ENCODE results near the gene DCUN1D5. TPM values are rescaled to one million over a fixed set of nuclear protein-coding genes. Genes with fewer than 3 reads are reported as not detected.

The DCUN1D5 gene
- 33.5 TPM for polyA plus RNA-seq (ENCODE audit: insufficient read length)

DNA sequence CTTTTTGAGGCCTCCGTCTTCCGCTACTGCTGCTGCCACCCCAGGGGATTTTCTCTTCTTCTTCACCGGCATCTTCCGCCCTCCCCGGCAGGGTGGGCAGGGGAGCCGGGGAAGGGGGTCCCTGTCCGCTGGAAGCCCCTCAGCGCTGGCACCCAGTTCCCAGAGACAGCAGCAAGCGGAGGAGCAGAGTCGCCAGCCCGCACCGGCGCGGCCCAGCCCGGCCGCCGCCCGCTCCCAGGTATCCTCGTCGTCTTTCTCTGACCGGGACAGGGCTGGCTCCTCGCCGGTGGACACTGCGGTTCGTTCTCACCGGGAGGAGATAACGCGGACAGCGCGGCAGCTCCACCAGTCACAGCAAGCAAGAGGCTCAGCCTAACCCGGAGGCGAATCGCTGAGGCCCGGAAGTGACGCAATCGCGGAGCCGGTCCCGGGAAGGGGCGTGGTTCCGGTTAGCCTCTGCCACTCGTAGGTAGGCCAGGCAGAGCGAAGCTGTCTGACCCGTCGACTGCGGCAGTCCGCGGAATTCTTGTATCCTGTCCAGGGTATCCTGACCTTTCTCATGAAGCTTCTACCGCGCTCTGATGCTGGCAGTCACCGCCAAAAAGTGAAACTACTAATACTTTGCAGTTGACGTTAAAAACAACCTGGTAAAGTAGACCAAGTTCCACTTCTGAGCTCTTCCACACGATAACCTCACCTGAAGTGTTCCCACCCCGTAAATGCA is at the start of gene DCUN1D5:
Gene DCUN1D5 (minus strand): TSS at position 360 of the 724 bp plus-strand sequence. CDS start 288 bp downstream, at position 72.
- peak; percentile 95 for DNase-seq

DNA sequence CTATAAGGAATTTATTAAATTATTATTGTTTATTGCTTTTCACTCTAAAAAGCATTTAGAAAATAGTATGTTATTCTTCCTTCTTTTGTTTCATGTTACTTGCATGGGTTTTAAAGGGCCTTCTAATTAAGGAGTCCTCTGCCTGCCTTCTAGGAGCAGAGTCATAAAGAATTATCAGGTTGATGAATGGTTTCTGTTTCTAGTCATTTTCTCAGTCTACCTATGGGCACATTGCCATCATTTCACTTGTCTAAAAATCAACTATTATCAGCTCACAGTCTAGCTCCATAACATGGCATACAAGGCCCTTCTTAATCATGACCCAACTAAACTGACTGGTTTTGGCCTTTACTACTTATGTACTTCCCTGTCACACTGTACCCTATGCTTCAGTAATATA is 33.5 kb upstream of the DCUN1D5 start:
- DNase-seq = no peak

DNA sequence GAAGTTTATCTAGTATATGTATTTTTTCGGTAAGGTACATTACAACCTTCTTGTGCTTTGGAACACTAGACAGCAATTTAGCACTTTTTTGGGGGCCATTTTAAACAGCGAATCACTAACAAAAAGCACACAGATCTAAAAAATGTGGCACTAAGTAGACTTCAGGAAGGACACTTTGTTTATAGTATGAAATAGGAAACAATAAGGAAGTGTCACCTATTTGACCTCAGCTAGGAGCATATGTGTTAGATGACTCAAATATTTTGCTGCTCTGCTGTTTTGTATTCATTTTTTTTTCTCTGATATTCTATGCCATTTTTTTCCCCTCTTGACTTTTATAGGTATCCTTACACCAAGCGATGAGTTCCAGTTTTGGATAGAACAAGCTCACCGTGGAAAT is 22.9 kb upstream of the DCUN1D5 start:
- DNase-seq = no peak

DNA sequence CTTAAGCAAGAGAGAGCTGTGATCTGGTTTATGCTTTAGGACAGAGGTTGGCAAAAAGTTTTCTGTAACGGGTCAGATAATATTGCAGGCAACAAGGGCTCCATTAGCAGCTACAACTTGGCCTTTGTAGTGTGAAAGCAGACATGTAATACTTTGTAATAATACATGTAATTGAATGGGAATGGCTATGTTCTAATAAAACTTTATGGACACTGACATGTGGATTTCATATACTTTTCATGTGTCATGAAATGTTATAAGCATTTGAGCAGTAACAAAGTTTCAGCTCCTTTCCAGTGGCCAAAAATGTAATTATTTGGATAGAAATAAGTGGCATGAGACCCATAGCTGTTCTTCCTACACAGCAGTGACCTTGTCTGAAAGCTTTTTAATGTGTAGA is 20.4 kb upstream of the DCUN1D5 start:
- DNase-seq = no peak

DNA sequence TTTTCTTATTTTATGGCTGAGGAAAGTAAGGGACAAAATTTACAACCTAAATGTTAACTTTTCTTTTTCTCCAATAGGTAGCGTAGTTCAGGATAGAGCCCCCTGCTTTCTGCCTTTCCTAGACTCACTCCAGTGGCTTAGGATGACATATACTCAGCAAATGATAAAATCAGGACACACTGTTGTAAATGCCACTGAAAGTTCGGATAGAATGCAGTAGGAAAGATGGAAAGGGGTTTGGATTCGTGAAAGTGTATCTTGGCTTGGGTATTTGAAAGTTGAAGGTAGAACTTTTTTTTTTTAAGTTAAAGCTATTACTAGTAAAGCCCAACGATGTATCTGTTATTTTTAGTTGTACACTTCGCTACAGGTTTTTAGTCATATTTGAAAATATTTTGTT is 19.4 kb upstream of the DCUN1D5 start:
- no peak for DNase-seq

DNA sequence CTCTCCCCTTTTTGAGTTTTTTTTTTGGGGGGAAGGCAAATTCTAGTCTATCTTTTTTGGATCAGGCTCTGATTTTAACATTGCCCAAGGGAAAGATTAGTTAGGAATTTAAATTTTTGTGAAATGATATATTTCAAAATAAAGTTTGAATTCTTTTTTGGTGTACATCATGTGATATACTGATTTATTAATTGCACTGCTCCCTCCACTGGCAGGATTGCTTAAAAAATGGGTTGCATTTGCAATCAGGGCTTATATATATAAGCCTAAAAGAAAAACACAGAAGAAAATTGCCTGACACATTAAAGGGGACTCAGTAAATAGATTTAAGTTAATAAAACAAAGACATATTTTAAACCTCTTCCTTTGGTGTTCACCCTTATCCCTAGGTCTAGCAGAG is 18.4 kb upstream of the DCUN1D5 start:
- DNase-seq = peak; percentile 4

DNA sequence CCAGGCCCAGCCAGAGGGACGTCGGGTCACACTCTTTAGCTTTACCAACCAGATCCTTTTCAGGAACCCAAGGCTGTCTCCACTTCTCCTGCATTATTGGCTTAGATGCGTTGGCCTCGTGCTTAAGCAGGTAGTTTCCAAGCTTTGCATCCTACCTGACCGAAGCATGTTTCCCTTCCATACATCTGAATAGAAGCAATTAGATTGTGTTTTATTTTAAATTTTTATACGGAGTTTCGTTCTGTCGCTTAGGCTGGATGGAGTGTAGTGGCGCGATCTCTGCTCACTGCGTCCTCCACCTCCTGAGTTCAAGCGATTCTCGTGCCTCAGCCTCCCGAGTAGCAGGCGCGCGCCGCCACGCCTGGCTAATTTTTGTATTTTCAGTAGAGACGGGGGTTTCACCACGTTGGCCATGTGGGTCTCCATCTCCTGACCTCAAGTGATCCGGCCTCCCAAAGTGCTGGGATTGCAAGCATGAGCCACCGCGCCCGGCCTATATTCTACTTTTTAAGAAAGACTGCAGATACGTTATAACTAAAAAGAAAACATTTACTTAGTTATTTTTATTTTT is 17.9 kb upstream of the DCUN1D5 start:
- peak; percentile 6 for DNase-seq

DNA sequence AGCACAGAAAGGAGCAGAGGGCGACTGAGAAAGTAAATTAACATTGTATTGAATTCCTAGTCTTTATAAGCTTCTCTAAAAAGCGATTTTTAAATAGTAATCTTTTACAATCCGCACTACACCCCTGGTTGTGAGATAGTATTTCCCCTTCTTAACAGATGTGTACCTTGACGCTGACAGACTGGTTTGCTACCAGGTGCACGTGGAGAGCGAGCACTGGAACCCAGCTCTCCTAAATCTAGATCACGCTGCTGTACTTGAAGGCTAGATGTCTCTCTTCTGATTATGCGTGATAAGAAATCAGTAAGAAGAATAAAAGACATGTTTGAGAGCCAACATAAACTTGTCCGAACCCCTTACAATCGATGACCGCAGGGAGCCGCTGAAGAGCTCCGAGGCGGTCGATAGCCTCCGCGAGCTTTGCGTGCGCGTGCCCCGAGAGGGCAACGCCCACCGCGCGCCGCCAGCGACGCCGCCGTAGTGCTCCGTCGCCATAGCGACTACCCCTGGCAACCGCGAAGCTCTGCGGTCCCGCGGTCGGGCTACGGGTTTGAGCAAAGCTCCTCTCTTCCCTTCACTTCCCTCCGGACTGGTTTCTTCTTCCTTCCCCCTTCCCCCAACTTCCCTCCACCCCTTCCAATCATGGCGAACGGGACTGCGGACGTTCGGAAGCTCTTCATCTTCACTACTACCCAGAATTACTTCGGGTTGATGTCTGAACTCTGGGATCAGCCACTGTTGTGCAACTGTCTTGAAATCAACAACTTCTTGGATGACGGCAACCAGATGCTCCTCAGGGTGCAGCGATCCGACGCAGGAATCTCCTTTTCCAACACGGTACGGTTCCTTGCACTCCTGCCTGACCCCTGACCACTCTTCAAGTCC is 17.2 kb upstream of the DCUN1D5 start, which contains the start of gene DYNC2H1:
Gene DYNC2H1 (plus strand): TSS at position 494 of the 885 bp plus-strand sequence. CDS start 149 bp downstream, at position 643.
- DNase-seq = peak; percentile 97

DNA sequence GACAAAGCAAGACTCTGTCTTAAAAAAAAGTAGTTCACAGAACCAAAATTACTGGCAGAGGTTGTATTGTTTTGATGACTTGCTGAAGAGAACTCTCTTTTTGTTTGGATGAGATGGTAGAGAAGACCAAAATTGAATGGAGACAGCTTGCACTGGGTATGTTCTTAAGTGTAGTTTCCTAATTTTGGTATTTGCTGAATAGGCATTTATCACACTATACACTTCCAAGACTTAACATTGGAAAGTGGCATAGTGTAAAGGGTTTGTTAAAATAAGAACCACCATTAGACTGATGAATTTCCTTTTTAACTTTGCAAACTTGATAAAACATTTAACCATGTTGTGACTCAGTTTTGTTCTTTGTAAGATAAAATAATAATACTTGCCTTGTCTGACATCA is 5.3 kb upstream of the DCUN1D5 start:
- DNase-seq = no peak

DNA sequence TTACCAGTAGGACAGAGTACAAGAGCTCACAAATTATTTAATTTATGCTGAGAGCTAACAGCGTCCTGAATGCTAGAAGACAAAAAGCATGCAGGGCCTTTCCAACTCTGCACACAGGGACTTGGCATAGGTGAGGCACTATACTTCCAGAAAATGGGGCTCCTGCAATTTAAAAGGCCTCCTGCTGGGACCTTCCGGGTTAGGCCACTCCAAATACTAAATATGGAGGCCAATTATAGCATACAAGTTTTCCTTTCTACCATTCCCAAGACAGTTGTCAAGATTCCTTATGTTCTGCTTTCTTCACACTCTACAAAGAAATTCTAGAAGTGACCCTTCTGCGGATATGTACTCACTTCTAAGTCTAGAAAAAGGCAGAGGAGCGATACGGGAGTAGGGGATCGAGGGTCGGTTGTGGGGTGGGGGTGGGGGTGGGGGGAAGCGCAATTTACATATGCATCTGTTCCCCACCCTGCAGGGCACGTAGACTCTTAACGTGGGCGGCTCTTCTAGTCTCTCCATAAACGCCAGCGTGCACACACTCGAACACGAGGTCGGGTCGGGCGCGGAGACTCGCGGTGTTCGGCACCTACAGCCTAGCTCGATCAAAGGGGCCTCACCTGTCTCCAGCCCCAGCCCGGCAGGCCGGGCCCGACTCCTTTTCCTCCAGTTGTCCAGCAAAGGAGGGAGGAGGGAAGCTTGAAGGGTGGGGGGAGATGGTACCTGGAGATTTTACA is 728 bp downstream of the DCUN1D5 start:
- DNase-seq = peak; percentile 9

DNA sequence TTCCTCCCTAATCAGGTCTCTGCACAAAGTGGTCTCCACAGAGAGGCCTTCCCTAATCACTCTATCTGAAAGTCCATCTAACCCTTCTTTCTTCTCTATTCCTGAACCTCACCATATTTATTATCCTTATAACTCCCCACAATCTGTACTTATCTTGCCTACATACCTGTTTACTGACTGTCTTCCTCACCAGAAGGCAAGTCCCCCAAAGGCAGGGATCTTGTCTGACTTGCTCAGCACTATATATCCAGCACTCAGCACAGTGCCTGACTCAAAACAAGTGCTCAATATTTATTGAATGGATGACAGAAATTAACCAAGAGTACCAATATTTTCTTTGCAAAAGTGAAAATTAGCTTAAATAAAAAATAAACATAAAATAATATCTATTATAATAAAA is 5.5 kb downstream of the DCUN1D5 start:
- no peak for DNase-seq

DNA sequence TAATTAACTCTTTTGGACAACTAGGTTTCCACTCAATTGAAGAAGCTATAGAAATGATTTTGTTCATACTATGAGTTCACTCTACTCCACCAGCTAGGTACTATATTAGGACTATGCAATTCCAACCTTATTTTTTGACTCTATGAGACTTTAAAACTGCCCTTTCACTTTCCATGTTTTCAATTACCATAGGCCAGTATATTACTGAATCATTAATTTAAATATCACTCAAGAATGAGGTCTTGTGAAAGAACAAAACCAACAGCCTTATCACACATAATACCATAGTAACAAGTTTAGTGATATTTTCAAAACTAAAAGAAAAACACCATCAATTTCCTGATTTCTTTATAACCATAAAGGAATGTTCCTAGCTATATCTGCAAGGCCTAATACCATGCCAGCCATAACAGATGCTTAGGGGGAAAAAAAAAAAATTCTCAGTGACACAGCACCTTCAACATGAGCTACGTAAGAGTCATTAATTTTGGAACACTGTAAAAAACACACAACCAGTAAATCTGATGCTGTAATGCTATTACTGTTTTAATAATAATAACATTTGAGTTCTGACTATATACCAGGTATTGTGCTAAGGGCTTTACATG is 6.1 kb downstream of the DCUN1D5 start:
- no peak for DNase-seq

DNA sequence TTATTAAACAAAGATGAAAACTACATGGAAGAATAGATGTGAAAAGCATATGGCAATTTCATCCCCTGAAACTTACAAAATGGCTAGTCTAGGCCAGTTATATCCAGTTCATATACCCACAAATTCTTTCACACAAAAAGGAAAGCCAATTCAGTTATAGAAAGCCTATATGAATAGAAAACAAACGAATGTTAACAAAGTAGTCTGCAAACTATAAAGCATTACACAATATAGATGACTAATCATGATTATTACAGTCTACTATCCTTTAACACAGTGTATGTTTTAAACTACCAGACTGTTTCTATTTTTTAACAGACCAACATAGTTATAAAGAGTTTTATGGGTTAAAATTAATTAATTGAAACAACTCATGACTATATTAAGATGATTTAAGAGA is 12.1 kb downstream of the DCUN1D5 start:
- no peak for DNase-seq

DNA sequence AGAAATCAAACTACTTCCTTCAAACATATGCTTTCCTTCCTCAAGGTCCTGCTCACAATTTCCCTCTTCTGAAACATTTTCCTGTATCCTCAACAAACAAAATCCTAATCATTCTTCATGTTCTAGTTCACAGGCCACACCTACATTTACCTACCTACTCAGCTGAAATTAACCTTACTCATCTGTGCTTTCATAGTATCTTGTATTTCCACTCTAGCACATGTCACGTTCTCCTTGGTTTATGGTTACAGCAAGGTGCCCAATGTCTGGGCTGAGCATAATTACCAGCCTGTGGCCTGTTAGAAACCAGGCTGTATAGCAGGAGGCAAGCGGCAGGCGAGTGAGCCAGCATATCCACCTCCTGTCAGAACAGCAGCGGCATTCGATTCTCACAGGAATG is 13.2 kb downstream of the DCUN1D5 start:
- no peak for DNase-seq

DNA sequence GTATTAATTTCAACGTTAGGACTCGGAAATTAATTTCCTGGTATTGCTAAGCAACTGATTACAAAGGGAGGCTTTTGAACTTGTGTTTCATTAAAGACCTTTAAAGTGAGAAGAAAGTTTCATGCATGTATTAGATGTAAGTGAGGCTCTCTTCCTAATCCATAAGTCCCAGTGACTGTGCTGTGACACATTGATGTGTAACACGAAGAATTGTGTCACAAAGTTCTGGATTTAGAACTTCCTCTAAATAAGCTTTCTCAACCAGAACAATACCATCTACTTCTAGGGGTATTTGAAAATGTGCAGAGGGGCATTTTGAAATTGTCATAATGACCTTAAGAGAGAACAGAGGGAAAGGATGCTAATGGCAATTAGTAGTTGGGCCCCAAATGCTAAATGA is 14.4 kb downstream of the DCUN1D5 start:
- no peak for DNase-seq

DNA sequence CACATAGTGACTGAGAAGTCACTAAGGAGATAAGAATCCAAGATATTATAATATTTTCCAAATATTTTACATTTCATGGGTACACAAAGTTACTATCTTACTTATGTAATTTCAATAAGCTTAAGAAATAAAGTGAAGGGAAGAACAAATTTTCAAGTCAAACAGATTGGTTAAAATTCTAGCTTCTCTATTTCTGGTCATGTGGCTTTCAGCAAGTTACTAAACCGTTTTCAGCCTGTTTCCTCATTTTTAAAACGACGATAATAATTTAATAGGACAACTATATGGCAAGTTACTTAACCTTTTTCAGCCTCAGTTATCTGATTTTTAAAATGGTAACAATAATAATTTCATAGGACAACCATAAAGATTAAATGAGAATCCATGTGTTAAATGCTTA is 15.6 kb downstream of the DCUN1D5 start:
- DNase-seq = no peak

DNA sequence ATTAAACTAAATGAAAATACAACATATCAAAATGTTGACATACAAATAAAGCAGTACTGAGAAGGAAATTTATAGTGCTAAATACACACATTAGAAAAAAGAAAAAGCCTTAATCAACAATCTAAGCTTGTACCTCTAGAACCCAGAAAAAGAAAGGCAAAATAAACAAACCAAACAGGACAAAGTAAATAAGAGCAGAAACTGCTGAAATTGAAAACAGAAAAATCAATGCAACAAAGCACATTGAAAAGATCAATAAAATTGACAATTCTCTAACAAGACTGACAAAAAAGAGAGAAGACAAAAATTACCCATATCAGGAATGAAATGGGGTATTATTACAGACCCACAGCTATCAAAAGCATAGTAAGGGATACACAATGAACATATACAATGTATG is 21.0 kb downstream of the DCUN1D5 start:
- no peak for DNase-seq

DNA sequence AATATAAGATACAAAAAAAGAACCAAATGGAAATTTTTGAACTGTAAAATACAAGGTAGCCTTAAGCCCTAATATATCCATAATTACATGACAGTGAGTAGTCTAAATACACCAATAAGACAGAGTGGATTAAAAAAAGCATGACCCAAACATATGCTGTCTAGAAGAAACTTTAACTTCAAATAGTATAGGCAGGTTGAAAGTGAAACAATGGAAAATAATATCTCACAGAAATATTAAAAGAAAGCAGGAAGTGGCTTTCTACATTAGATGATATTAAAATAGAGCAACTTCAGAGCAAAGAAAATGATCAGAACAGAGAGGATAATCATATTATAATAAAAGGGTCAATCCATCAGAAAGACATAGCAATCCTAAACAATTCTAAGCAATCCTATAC is 21.8 kb downstream of the DCUN1D5 start:
- no peak for DNase-seq

DNA sequence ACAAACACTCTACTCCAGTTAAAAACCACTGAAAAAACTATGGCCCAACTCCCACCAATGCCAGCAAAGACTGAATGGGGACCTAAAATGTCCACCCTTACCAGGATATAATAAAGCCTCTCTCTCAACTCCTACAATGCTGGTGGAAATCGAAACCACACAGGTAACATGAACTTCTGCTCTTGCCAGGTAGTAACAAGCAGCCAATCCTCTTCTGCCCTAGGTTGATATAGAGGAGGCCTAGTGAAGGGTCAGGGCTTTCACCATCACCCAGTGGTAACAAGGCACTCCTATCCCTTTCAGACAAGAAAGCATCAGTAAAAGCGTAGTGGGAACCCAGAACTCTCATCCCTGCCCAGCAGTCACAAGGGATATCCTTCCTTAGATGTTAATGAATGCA is 22.6 kb downstream of the DCUN1D5 start:
- DNase-seq = no peak

DNA sequence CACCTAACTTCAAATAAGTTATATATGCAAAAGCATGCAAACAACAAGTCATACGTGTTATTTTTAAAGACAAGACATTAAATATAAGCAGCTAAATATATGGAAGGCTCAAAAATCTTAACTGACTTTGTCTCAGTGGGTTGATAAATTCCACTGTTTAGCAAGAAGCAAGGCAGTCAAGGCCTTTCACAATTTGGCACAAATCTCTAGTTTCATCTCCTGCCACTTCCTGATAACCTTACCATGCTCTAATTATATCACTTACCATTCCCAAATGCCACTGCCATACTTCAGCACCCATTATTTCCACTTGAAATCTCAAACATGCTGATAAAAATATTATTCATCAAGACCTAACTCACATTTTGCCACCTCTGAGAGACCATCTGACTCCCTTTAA is 24.8 kb downstream of the DCUN1D5 start:
- DNase-seq = no peak

DNA sequence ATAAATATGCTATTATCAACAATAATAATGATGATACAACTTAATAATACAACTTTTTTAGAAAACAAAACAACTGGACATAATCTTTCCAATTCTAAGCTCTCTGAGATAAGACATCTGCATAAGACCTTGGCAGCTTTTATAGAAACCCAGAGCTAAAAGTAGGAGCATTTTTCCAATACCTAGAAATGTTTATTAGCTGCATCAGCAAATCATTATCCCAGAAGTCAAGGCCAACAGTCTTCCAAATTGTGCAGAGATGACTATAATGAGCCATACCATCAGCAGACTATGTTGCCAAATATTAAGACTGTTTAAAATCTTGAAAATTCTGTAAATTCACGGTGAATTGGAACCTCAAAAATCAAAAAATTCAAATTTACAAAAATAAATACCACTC is 30.3 kb downstream of the DCUN1D5 start:
- DNase-seq = no peak

DNA sequence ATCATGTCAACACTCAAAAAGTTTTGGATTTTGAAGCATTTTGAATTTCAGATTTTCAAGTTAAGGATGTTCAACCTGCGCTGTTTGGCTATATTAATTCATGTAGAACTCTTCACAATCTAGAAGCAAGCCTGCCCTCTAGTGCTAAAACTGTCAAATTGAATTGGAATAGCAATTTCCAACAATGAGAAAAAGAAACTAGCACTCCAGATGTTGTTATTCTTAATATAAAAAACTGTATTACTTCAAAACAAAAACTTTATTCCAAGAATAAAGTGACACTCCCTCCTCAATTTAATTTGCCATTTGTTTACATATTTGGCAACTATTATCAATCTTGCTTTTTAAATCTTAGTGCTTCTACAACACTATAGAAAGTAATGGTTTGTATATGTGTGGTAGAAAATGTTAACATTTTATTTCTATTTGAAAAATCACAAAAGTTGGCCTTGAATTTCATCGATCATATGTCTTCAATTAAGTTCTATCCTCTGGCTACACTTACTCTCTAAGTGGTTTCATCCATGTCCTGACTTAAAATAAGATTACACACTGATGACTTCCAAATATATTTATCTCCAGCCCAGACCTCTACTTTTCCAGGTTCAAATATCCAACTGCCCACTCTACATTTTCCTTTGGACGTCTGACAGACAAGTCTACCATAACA is 36.6 kb downstream of the DCUN1D5 start:
- DNase-seq = peak; percentile 40
